ENCODE measurements around the gene UST. TPM values are rescaled to one million over a fixed set of nuclear protein-coding genes. Genes with fewer than 3 reads are reported as not detected.

Gene UST
- total RNA-seq, 2 experiments from 2014 or later: 1.2 to 1.5 TPM

GRCh38 chr6:148720406-148720805, 26.4 kb upstream of the UST start:
- no peak overlapping the region for H3K4me3 Mint-ChIP-seq
- H3K27ac Mint-ChIP-seq: no peak overlapping the region
- ChIA-PET POLR2A (interaction anchor here (0.6 kb wide), 1 partner anchor 40 kb away, joined by 3 read pairs; no protein-coding TSS in a partner anchor), CTCF (interaction anchor here (0.8 kb wide), 1 partner anchor 711 kb away, joined by 3 read pairs; no protein-coding TSS in a partner anchor)
- ATAC-seq (no peak), DNase-seq (no peak)
- no peaks in the 10 kb centered on the region for H3K36me3 Mint-ChIP-seq (ENCODE audit: low read depth)
- TF ChIP-seq CTCF (IDR thresholded peaks at IDR 0.05): no peak
- H3K27me3 Mint-ChIP-seq: peaks cover 12% of the 10 kb centered on the region
- intact Hi-C loops (cut with micrococcal nuclease): no loop called here
- peaks cover 3% of the 10 kb centered on the region for H3K9me3 Mint-ChIP-seq
- H3K4me1 Mint-ChIP-seq (ENCODE audit: low read depth): no peaks in the 10 kb centered on the region

DNA sequence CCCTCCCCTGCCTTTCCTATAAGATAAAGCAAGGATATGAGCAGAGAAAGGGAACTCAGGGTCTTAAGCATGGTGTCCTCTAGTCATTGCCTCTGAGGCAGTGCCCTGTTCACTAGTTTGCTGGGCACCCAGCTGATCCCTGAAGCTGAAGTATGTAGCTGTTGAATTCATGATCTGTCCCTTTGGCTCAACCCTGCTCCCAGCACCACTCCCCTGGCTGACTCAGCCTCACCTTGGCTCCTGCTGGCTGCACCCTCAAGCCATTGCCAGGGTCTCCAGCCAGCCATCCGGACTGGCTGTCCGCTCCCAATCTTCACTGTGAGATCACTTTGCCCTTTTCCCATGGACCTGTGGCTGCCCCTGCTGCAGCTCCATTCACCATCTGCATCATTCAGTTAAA, 25.9 kb upstream of the UST start:
- Mint-ChIP-seq H3K4me1 (ENCODE audit: low read depth) (no peaks in the 10 kb centered on the region), H3K27me3 (peaks cover 12% of the 10 kb centered on the region), H3K9me3 (peaks cover 3% of the 10 kb centered on the region), H3K4me3 (no peak overlapping the region), H3K27ac (no peak overlapping the region), H3K36me3 (ENCODE audit: low read depth) (no peaks in the 10 kb centered on the region)
- DNase-seq (no peak), ATAC-seq (no peak)
- ChIA-PET CTCF (interaction anchor here (0.8 kb wide), 1 partner anchor 711 kb away, joined by 3 read pairs; no protein-coding TSS in a partner anchor), POLR2A (no interaction called here)
- TF ChIP-seq CTCF (IDR thresholded peaks at IDR 0.05): no peak
- intact Hi-C loops (cut with micrococcal nuclease): no loop called here

GRCh38 chr6:148723484-148723883, 23.3 kb upstream of the UST start:
- no peak overlapping the region for H3K4me3 Mint-ChIP-seq
- POLR2A ChIA-PET: no interaction called here
- no peaks in the 10 kb centered on the region for H3K36me3 Mint-ChIP-seq (ENCODE audit: low read depth)
- no peaks in the 10 kb centered on the region for H3K4me1 Mint-ChIP-seq (ENCODE audit: low read depth)
- intact Hi-C loops (cut with micrococcal nuclease): no loop called here
- CTCF ChIA-PET: no interaction called here
- DNase-seq (no peak), ATAC-seq (no peak)
- H3K27me3 Mint-ChIP-seq: peaks cover 15% of the 10 kb centered on the region
- H3K27ac Mint-ChIP-seq: no peak overlapping the region
- TF ChIP-seq CTCF (IDR thresholded peaks at IDR 0.05): no peak
- peaks cover 9% of the 10 kb centered on the region for H3K9me3 Mint-ChIP-seq

DNA sequence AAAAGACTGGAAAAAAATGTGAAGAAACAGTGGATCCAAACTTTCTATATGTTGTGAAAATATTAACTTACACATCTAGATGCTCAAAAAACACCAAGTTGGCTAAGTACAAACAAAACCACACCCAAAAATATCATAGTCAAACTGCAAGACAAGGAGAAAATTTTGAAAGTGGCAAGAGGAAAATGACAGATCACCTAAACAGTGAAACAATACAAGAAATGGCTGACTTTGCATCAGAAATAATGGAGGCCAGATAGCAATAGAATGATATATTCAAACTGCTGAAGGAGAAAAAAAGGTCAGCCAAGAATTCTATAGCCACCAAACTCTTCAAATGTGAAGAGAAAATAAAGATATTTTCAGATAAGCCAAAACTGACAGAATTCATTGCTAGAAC, 22.4 kb upstream of the UST start:
- no peak for DNase-seq
- no peak for ATAC-seq
- Mint-ChIP-seq H3K27me3 (peaks cover 15% of the 10 kb centered on the region), H3K9me3 (peaks cover 9% of the 10 kb centered on the region), H3K36me3 (ENCODE audit: low read depth) (no peaks in the 10 kb centered on the region), H3K27ac (no peak overlapping the region), H3K4me1 (ENCODE audit: low read depth) (no peaks in the 10 kb centered on the region), H3K4me3 (no peak overlapping the region)
- intact Hi-C loops (cut with micrococcal nuclease): no loop called here
- POLR2A ChIA-PET: no interaction called here
- CTCF ChIA-PET: no interaction called here
- no peak for TF ChIP-seq CTCF (IDR thresholded peaks at IDR 0.05)

- H3K27ac Mint-ChIP-seq: no peak overlapping the region
- CTCF ChIA-PET: no interaction called here
- peaks cover 11% of the 10 kb centered on the region for H3K27me3 Mint-ChIP-seq
- intact Hi-C loops (cut with micrococcal nuclease): no loop called here
- no peak overlapping the region for H3K4me3 Mint-ChIP-seq
- H3K36me3 Mint-ChIP-seq (ENCODE audit: low read depth): no peaks in the 10 kb centered on the region
- peaks cover 9% of the 10 kb centered on the region for H3K9me3 Mint-ChIP-seq
- no peak for ATAC-seq
- POLR2A ChIA-PET: no interaction called here
- H3K4me1 Mint-ChIP-seq (ENCODE audit: low read depth): no peaks in the 10 kb centered on the region
- no peak for TF ChIP-seq CTCF (IDR thresholded peaks at IDR 0.05)
- DNase-seq: no peak
These were observed 19.7 kb upstream of the UST start for GRCh38 chr6:148727104-148727503.

Measured in activated CD8-positive, alpha-beta T cell treated with anti-CD3 and anti-CD28 coated beads for 36 hours (primary cell).